Measurements from ENCODE around the gene REST.

The REST gene

DNA sequence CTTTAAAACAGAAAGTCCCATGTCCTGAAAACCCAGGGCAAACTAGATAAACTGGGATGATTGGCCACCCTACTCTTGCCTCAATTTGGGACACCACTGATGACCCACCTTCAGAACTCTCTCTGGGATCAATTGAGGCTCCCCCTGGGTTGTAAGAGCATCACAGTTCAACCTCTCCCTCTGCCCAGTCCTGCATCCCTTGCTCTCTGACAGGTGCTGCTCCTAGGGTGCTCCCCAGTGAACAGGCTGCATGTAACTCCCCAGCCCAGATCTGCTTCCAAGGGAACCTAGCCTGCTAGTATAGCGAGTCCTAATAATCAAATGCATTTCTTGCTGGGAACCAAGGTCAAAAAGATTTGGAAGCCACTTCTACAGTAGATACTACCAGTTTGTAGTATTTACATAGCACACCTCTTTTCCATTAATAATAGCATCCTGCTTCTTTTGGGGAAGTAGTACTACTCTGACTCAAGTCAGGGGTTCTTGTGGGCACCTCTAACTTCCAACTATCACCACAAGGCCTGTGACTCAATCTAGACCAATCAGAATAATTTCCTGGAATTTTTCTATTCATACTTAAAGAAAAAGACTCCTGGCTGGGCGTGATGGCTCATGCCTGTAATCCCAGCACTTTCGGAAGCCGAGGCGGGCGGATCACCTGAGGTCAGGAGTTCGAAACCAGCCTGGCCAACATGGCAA lies 44.1 kb upstream of the REST start:
- no peak for DNase-seq (ENCODE audit: low spot score)
- TF ChIP-seq, protein P1, sequence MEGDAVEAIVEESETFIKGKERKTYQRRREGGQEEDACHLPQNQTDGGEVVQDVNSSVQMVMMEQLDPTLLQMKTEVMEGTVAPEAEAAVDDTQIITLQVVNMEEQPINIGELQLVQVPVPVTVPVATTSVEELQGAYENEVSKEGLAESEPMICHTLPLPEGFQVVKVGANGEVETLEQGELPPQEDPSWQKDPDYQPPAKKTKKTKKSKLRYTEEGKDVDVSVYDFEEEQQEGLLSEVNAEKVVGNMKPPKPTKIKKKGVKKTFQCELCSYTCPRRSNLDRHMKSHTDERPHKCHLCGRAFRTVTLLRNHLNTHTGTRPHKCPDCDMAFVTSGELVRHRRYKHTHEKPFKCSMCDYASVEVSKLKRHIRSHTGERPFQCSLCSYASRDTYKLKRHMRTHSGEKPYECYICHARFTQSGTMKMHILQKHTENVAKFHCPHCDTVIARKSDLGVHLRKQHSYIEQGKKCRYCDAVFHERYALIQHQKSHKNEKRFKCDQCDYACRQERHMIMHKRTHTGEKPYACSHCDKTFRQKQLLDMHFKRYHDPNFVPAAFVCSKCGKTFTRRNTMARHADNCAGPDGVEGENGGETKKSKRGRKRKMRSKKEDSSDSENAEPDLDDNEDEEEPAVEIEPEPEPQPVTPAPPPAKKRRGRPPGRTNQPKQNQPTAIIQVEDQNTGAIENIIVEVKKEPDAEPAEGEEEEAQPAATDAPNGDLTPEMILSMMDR (IDR thresholded peaks at IDR 0.05; ENCODE audit: poor library complexity, severe bottlenecking) = no peak
- ATAC-seq (ENCODE audit: low read depth) = peak; percentile 55; the same call in 2 of the 3 replicates
- H3K27me3 ChIP-seq (ENCODE audit: insufficient read depth, poor library complexity, severe bottlenecking) = no peaks in the 10 kb centered on the region
- no peaks in the 10 kb centered on the region for H3K4me1 ChIP-seq (ENCODE audit: insufficient read depth, poor library complexity, severe bottlenecking)
- no peaks in the 10 kb centered on the region for H3K36me3 ChIP-seq (ENCODE audit: low read depth)
- H3K9me3 ChIP-seq (ENCODE audit: severe bottlenecking) = no peaks in the 10 kb centered on the region
- no peak overlapping the region for H3K27ac ChIP-seq (ENCODE audit: poor library complexity, severe bottlenecking)
- no peak overlapping the region for H3K4me3 ChIP-seq (ENCODE audit: severe bottlenecking)

DNA sequence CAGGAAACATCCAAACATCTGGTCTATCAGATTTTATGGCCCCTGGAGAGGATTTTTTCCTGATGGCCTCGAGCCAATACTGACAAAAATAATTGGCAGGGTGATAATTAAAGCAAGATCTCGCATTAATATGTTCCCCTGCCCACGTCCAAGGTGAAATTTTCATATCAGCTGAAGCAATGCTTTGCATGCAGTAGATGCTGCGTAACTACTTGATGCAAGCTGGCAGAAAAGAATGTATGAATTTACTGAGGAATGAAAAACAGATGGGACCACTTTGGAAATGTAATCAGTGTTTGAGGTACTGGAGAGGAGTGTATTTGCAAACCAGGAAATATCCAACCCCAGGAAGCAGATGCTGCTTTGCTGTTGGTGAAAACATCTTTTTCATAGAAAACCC lies 36.8 kb upstream of the REST start:
- ATAC-seq (ENCODE audit: low read depth) = no peak
- DNase-seq (ENCODE audit: low spot score) = no peak
- TF ChIP-seq, protein P1 (IDR thresholded peaks at IDR 0.05; ENCODE audit: poor library complexity, severe bottlenecking) = no peak
- Histone ChIP-seq H3K36me3 (ENCODE audit: low read depth) (no peaks in the 10 kb centered on the region), H3K27ac (ENCODE audit: poor library complexity, severe bottlenecking) (no peak overlapping the region), H3K4me3 (ENCODE audit: severe bottlenecking) (no peak overlapping the region), H3K27me3 (ENCODE audit: insufficient read depth, poor library complexity, severe bottlenecking) (no peaks in the 10 kb centered on the region), H3K9me3 (ENCODE audit: severe bottlenecking) (no peaks in the 10 kb centered on the region), H3K4me1 (ENCODE audit: insufficient read depth, poor library complexity, severe bottlenecking) (no peaks in the 10 kb centered on the region)

DNA sequence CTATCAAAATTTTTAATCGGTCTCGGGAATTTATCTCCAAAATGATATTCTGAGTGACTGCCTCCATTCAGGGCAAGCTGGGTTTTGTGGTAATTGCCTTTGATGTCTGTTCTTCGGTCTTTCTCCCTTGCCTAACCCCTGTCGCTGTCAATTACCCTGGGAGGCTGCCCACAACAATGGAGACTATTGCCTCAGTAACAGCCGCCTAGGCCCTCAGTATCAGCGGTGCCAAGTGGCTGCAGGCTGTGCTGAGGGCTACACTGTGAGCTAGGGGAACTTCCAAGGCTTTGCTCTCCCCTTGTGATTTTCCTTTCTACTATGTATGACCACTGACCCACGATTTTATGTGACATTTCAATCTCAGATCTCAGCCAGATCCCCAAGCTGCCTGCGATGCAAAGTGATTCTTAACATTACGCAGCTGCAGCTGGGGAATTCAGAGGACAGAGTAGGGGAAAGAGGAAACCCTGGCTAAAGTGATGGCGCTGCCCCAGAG lies 36.3 kb upstream of the REST start:
- no peak overlapping the region for H3K27ac ChIP-seq (ENCODE audit: poor library complexity, severe bottlenecking)
- no peaks in the 10 kb centered on the region for H3K4me1 ChIP-seq (ENCODE audit: insufficient read depth, poor library complexity, severe bottlenecking)
- no peaks in the 10 kb centered on the region for H3K36me3 ChIP-seq (ENCODE audit: low read depth)
- no peak for ATAC-seq (ENCODE audit: low read depth)
- DNase-seq (ENCODE audit: low spot score) = no peak
- no peaks in the 10 kb centered on the region for H3K9me3 ChIP-seq (ENCODE audit: severe bottlenecking)
- H3K27me3 ChIP-seq (ENCODE audit: insufficient read depth, poor library complexity, severe bottlenecking) = no peaks in the 10 kb centered on the region
- TF ChIP-seq, protein P1 (IDR thresholded peaks at IDR 0.05; ENCODE audit: poor library complexity, severe bottlenecking) = no peak
- H3K4me3 ChIP-seq (ENCODE audit: severe bottlenecking) = no peak overlapping the region

DNA sequence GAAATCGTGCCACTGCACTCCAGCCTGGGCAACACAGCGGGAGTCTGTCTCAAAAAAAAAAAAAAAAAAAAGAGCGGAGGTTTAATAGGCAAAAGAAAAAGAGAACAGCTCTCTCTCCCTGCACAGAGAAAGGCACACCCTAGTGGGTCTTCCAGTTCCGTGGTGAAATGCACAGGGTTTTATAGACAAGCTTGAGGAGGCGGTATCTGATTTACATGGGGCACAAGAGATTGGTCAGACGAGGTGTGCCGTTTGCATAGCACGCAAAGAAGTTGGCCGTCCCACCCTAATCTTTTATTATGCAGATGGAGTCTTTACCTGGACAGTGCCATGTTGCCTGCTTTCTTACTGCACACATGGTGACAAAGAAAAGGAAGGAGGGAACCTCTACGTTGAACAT lies 33.5 kb upstream of the REST start:
- Histone ChIP-seq H3K27me3 (ENCODE audit: insufficient read depth, poor library complexity, severe bottlenecking) (no peaks in the 10 kb centered on the region), H3K27ac (ENCODE audit: poor library complexity, severe bottlenecking) (no peak overlapping the region), H3K9me3 (ENCODE audit: severe bottlenecking) (no peaks in the 10 kb centered on the region), H3K4me1 (ENCODE audit: insufficient read depth, poor library complexity, severe bottlenecking) (no peaks in the 10 kb centered on the region), H3K36me3 (ENCODE audit: low read depth) (no peaks in the 10 kb centered on the region), H3K4me3 (ENCODE audit: severe bottlenecking) (no peak overlapping the region)
- TF ChIP-seq, protein P1 (IDR thresholded peaks at IDR 0.05; ENCODE audit: poor library complexity, severe bottlenecking) = no peak
- DNase-seq (ENCODE audit: low spot score) = no peak
- ATAC-seq (ENCODE audit: low read depth) = no peak; the same call in 2 of the 3 replicates

DNA sequence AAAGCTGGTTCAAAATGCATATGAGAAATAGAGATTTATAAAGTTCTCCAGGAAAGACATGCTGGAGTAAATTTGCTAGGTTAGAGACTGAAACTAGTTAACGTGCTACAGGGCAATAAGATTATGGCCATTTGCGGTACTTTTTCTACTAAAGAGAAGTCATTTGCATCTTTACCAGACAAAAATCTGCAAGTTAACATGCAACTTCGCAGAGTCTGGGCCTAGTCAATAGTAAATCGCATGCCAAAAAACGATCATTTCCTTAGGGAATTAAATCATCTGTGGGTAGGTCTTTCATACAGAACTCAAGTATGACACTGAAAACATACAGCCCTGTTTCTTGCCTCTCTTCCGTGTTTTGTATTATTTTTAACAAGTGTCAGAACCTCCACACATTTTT lies 32.8 kb upstream of the REST start:
- DNase-seq (ENCODE audit: low spot score) = no peak
- Histone ChIP-seq H3K4me3 (ENCODE audit: severe bottlenecking) (no peak overlapping the region), H3K9me3 (ENCODE audit: severe bottlenecking) (no peaks in the 10 kb centered on the region), H3K4me1 (ENCODE audit: insufficient read depth, poor library complexity, severe bottlenecking) (no peaks in the 10 kb centered on the region), H3K27me3 (ENCODE audit: insufficient read depth, poor library complexity, severe bottlenecking) (no peaks in the 10 kb centered on the region), H3K36me3 (ENCODE audit: low read depth) (no peaks in the 10 kb centered on the region), H3K27ac (ENCODE audit: poor library complexity, severe bottlenecking) (no peak overlapping the region)
- TF ChIP-seq, protein P1 (IDR thresholded peaks at IDR 0.05; ENCODE audit: poor library complexity, severe bottlenecking) = no peak
- no peak for ATAC-seq (ENCODE audit: low read depth)
